Keratinocyte (primary cell): Measurements from ENCODE around the gene RAB7B. TPM values are rescaled to one million over a fixed set of nuclear protein-coding genes. Genes with fewer than 3 reads are reported as not detected.

Experiments used
- DNase-seq: peaks from one replicate; pipeline ENCODE4 v3.0.0-alpha.2; 2011; ENCODE audit warnings: low read depth, missing footprints, low spot score
- FAIRE-seq: peaks from 2 replicates; lab custom pipeline; 2011; peaks lifted over from hg19 to GRCh38; lab: Jason Lieb, UNC
- H2AFZ ChIP-seq: 2 replicates; pipeline ENCODE4 v1.6.0; 2012; ENCODE audit warnings: low read length, control low read depth, inconsistent platforms; ENCODE audit not compliant: control insufficient read depth
- H3K27ac ChIP-seq: 2 replicates; pipeline ENCODE4 v1.5.1; 2011; ENCODE audit warnings: low read length; ENCODE audit not compliant: control insufficient read depth, insufficient read depth
- H3K27me3 ChIP-seq: 3 replicates; pipeline ENCODE4 v1.6.0; 2011; ENCODE audit warnings: low read length; ENCODE audit not compliant: control insufficient read depth, insufficient read depth; ENCODE audit errors: extremely low read depth
- H3K36me3 ChIP-seq, 2 experiments: 2 replicates in 1 of 2; 3 replicates in 1 of 2; pipeline ENCODE4 v1.5.1; 2011; ENCODE audit warnings: low read length in 2 of 2, mild to moderate bottlenecking in 1 of 2; ENCODE audit not compliant: control insufficient read depth in 2 of 2, insufficient read depth in 2 of 2; ENCODE audit errors: extremely low read depth in 1 of 2
- H3K4me1 ChIP-seq: 3 replicates; pipeline ENCODE4 v1.5.1; 2011; ENCODE audit warnings: low read length; ENCODE audit not compliant: control insufficient read depth, insufficient read depth; ENCODE audit errors: extremely low read depth
- H3K4me2 ChIP-seq: 3 replicates; pipeline ENCODE4 v1.6.0; 2011; ENCODE audit warnings: low read depth, low read length; ENCODE audit not compliant: control insufficient read depth, insufficient read depth; ENCODE audit errors: extremely low read depth
- H3K4me3 ChIP-seq, 3 experiments: fragments of 200-600 bp in 1 of 3; sonication (generic) in 1 of 3; 2 replicates in 2 of 3; 3 replicates in 1 of 3; pipeline ENCODE4 v1.5.1; 2011 to 2016; ENCODE audit warnings: low read length in 3 of 3, mild to moderate bottlenecking in 3 of 3, control low read depth in 2 of 3, inconsistent platforms in 1 of 3, low read depth in 1 of 3, mixed read lengths in 1 of 3, mixed run types in 1 of 3, moderate library complexity in 1 of 3; ENCODE audit not compliant: control insufficient read depth in 2 of 3, insufficient read depth in 2 of 3; ENCODE audit errors: extremely low read depth in 1 of 3
- H3K79me2 ChIP-seq: 2 replicates; pipeline ENCODE4 v1.6.0; 2012; ENCODE audit warnings: low read length; ENCODE audit not compliant: control insufficient read depth, insufficient read depth
- H3K9ac ChIP-seq: 3 replicates; pipeline ENCODE4 v1.6.0; 2011; ENCODE audit warnings: low read length; ENCODE audit not compliant: control insufficient read depth, insufficient read depth; ENCODE audit errors: extremely low read depth
- H3K9me1 ChIP-seq: 3 replicates; pipeline ENCODE4 v1.6.0; 2011; ENCODE audit warnings: low read length; ENCODE audit not compliant: control insufficient read depth, insufficient read depth; ENCODE audit errors: extremely low read depth
- H3K9me3 ChIP-seq: 2 replicates; pipeline ENCODE4 v1.5.1; 2012; ENCODE audit warnings: low read depth, low read length; ENCODE audit not compliant: control insufficient read depth
- H4K20me1 ChIP-seq: 3 replicates; pipeline ENCODE4 v1.6.0; 2011; ENCODE audit warnings: low read length; ENCODE audit not compliant: control insufficient read depth, insufficient read depth; ENCODE audit errors: extremely low read depth
- CTCF ChIP-seq, 3 experiments: IDR thresholded peaks in 1 of 3; conservative IDR thresholded peaks in 1 of 3; optimal IDR thresholded peaks in 1 of 3; 2 replicates in 2 of 3; 3 replicates in 1 of 3; pipeline versions ENCODE3 to v1.5.1; 2011; ENCODE audit warnings: low read length in 3 of 3, mild to moderate bottlenecking in 3 of 3, moderate library complexity in 2 of 3, control low read depth in 1 of 3, inconsistent platforms in 1 of 3; ENCODE audit not compliant: insufficient read depth in 2 of 3; ENCODE audit errors: extremely low read depth in 1 of 3
- EZH2 ChIP-seq: IDR thresholded peaks from one replicate; pipeline ENCODE4 v1.6.1; 2012; ENCODE audit warnings: inconsistent platforms, mild to moderate bottlenecking, low read length, moderate library complexity
- dilution Hi-C: fragments of 300-500 bp; cut with MboI; formaldehyde crosslinking; loops from one replicate; pipeline ENCODE4 v1.7.0; 2020; ENCODE audit warnings: low sequenced_read_pairs; ENCODE audit not compliant: extremely low pct_ligation_motif_present
- polyA plus RNA-seq, 5 experiments: library from polyadenylated mRNA; depleted of rRNA in 3 of 5; stranded (reverse) in 3 of 5; stranded (forward) in 1 of 5; unstranded in 1 of 5; fragments of >200 nt; gene quantifications; 1 replicate in 1 of 5; 2 replicates in 3 of 5; 3 replicates in 1 of 5; pipeline versions ENCODE4 v1.2.1 to v1.2.3, GENCODE V29; 2011 to 2012; ENCODE audit warnings: missing spikeins in 2 of 5, low read depth in 1 of 5, low replicate concordance in 1 of 5

RAB7B gene
- polyA plus RNA-seq, 1 donor (not counting 4 experiments of a cell fraction or from before 2014, with no cell fraction given): 47.8 TPM

- dilution Hi-C loops: no loop called here
Measured at GRCh38 chr1:205972081-205972480, 31.1 kb downstream of the RAB7B start.

GRCh38 chr1:205971082-205971481 lies 32.1 kb downstream of the RAB7B start:
- H3K27ac ChIP-seq: no peak overlapping the region
- no peak overlapping the region for H3K4me3 ChIP-seq
- no peaks in the 10 kb centered on the region for H3K79me2 ChIP-seq
- no peaks in the 10 kb centered on the region for H3K9me1 ChIP-seq
- H3K9ac ChIP-seq: no peak overlapping the region
- H3K27me3 ChIP-seq: peaks cover 2% of the 10 kb centered on the region
- no peak overlapping the region for H3K4me2 ChIP-seq
- no peak overlapping the region for H2AFZ ChIP-seq
- TF ChIP-seq CTCF (optimal IDR thresholded peaks at IDR 0.05 in 1 of 3, IDR thresholded peaks at IDR 0.05 in 1 of 3, conservative IDR thresholded peaks at IDR 0.05 in 1 of 3; ENCODE audit: extremely low read depth in 1 of 3, insufficient read depth in 2 of 3, low read length in 3 of 3): no peak
- no peak for TF ChIP-seq EZH2
- H3K36me3 ChIP-seq: no peaks in the 10 kb centered on the region
- no peak for DNase-seq
- FAIRE-seq: no peak
- H4K20me1 ChIP-seq: no peaks in the 10 kb centered on the region
- H3K9me3 ChIP-seq: no peaks in the 10 kb centered on the region
- H3K4me1 ChIP-seq: no peaks in the 10 kb centered on the region
- dilution Hi-C loops: no loop called here

More at GRCh38 chr1:205972081-205972480, 31.1 kb downstream of the RAB7B start:
- Histone ChIP-seq H3K27me3 (peaks cover 2% of the 10 kb centered on the region), H3K4me3 (no peak overlapping the region), H3K4me1 (no peaks in the 10 kb centered on the region), H4K20me1 (no peaks in the 10 kb centered on the region), H3K4me2 (no peak overlapping the region), H2AFZ (no peak overlapping the region), H3K27ac (no peak overlapping the region), H3K9ac (no peak overlapping the region), H3K79me2 (no peaks in the 10 kb centered on the region), H3K36me3 (no peaks in the 10 kb centered on the region), H3K9me3 (no peaks in the 10 kb centered on the region), H3K9me1 (no peaks in the 10 kb centered on the region)
- FAIRE-seq (no peak), DNase-seq (no peak)
- no peak for TF ChIP-seq EZH2
- TF ChIP-seq CTCF (optimal IDR thresholded peaks at IDR 0.05 in 1 of 3, IDR thresholded peaks at IDR 0.05 in 1 of 3, conservative IDR thresholded peaks at IDR 0.05 in 1 of 3; ENCODE audit: extremely low read depth in 1 of 3, insufficient read depth in 2 of 3, low read length in 3 of 3): no peak
